Activated CD8-positive, alpha-beta memory T cell treated with anti-CD3 and anti-CD28 coated beads, Interleukin-2, amount 50 U/mL, for 4 hours (primary cell): ENCODE results near the gene BLOC1S6.

Experiments used
- DNase-seq: peaks from one replicate; pipeline ENCODE4 v3.0.0-alpha.2; 2020

BLOC1S6 gene

DNA sequence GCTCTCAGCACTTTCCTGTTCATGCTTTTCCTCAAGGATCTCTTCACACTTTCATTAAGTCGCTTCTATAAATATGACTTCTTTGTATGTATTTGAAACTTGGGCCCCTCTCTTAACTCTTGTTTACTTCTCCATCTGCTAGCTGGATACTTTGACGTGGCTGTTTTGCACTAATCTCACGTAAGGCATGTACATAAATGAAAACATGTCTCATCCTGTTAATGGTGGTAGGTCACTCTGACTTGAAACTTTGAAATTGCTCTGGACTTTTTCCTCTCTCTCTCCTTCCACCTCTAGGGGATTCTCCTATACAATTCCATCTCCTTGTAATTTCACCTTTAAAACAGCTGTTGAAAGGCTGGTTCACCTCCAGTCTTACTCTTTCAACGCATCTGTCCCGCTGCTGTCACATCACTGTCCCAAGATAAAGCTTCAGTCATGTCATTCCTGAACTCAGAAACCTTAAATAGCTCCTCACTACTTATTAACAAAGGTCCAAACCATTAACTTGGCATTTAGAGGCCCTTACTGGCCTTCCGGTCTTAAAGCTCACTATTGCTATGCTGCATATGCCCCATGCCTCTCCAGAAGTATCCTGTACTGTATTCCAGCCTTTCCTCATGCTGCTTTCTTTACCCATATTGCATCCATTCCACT, 1.2 kb downstream of the BLOC1S6 start:
- DNase-seq, result no peak

DNA sequence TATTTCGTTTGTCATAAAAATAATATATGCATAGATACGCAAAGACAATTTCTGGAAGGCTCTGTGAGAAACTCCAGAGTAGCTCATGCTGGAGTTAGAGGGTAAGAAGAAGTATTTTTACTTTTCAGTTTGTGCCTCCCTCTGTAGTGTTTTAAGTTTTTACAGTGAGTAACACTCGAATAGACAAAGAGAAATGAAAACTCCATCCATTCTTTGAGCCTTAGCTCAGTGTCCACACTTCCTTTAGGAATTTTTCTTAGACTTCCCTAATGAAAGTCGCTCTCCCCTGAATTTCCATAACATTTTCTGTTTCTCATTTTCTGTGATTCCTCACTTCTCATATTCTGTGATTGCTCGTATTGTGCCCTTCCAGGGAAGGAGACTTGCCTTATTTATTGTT, 2.1 kb downstream of the BLOC1S6 start:
- DNase-seq, result no peak

DNA sequence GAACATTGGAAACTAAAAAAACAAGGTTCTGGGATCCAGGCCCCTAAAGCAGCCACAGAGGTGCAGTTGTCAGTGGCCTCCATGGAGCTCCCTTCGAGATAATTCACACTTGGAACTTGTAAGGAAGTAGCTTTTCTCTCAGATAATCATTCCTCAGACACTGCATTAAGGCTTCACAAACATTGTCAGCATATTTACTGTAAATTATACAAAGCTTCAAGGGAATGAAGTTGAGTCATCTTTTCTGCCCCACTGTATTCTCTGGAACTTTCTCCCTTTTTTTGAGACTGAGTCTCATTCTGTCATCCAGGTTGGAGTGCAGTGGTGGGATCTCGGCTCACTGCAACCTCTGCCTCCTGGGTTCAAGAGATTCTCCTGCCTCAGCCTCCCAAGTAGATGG, 7.1 kb downstream of the BLOC1S6 start:
- no peak for DNase-seq

DNA sequence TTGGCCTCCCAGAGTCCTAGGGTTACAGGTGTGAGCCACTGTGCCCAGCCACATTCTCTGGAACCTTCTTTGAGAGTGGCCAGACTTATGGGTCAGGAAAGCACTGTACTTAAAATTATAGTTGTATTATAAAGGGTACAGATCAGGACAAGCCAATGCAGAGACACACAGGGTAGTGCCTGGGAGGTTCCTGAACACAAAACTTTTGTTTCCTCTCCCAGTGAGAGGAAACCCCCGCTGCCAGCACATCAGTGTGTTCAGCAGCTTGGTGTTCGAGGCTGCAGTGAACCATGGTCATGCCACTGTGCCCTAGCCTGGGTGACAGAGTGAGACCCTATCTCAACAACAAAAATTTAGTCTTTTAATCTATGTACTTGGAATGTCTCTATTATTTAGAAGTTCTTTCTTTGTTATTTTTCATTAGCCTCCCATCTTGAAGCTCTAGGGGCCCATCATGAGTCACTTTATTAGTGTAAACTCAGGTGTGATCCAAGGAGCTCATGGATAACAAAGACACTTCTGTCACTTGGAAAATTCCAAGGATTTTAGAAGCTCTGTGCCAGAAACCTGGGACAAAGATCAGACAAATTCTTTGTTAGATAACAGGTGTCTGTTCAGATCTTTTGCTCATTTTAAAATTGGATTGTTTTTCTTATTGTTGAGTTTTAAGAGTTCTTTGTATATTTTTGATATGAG, 7.8 kb downstream of the BLOC1S6 start:
- no peak for DNase-seq

DNA sequence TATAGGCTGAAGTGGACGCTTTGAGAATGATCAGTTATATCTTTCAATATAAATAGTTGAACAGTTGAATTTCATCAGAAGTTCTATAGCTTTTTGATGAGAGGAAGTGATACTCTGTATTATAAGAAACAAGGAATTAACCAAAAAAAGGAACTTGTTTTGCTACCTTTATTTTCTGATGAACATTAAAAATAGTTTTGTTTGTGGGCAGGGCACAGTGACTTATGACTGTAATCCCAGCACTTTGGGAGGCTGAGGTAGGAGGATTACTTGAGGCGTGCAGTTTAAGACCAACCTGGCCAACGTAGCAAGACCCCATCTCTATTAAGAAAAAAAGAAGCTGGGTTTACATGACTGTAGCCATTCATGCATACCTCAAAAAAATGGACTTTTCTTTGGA, 16.7 kb downstream of the BLOC1S6 start:
- DNase-seq, result no peak

DNA sequence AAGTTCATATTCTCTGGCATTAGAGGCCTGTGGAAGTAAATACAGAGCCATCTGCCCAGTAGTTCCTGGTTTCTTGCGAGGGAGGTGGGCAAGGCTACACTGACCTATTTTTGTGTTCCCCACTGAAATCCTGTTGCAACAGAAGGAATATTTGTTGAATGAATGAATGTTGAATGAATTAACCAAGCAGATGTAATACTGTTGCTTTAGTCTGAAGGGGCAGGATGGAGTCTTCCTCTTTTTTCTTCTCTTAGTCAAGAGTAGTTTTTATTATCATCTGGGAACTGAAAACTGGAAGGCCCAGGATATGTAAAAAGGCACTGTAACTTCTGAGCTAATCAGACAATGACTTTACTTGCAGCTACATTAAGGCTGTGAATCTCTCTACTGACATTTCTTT, 17.1 kb downstream of the BLOC1S6 start:
- DNase-seq, result no peak

DNA sequence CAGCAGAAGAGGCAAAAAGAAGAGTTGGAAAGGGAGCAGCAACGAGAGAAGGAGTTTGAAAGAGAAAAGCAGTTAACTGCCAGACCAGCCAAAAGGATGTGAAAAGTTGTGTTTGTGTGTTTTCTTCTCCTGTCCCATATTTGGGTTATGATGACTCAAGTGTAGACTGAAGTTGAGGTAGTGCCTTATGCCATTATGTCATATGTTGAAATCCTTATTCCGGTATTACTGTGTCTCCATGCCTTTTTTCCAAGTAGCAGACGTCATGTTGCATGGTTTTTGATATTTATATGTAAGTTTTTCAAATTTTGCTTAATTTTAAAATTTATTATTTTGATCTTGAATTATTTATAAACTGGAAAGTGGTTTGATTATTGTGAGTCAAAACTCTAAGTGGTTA, 19.2 kb downstream of the BLOC1S6 start:
- no peak for DNase-seq

DNA sequence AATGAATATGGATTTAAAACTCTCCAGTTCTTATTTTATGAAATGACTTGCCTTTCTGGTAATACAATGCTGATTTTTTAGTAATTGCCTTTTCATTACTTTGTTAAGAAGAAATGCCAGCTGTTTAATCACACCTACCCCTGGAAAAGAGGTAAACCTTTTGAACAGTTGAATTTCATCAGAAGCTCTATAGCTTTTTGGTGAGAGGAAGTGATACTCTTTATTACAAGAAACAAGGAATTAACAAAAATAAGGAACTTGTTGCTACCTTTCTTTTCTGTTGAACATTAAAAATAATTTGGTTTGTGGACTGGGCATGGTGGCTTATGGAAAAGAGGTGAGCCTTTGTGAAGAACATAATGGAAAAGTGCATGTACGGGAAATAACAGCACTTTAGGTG, 19.7 kb downstream of the BLOC1S6 start:
- no peak for DNase-seq

DNA sequence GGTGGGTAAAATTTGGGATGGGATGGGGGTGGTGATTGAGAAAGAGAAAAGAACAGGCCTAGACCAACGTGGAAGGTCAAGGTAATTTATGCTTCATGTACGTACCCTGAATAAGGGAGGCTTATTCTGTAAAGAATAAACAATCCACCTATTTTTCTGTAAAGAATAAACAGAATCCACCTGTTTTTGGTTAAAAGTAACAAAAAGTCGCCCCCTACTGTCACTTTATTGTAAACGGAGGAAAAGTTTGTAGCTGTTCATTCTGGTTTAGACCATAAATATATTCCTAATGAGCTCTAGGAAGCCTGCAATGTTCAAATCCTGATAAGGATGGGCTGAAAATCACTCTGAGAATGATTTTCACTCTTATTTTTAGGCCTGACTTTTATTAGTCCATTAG, 24.1 kb downstream of the BLOC1S6 start:
- DNase-seq, result no peak

DNA sequence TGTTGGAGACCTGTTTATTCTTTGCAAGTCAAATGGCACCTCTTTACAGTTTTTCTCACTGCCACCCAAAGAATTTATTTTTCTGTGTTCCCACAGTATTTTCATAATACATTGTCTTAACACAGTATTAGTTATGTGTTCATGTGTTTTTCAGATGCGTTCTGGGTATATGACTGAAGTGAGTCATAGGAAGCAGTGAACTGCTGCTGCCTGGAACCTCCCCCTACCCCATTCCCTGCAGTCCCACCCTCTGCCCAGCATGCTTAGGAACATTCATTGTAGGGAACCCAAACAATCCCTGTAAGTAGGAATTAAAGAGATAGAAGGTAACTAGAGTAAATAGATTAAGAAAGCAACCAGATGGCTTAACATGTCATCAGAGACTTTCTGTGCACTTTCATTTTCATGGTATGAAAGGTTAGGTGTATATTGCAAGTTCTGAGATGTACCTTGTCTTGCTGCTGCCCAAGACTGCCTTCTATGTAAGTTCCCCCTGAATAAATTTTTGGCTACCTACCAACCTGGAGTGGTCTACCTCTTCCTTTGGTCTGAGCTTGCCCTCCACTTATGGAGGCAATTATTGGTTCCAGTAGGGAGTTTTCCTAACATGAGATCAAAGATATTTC, 25.7 kb downstream of the BLOC1S6 start:
- DNase-seq, result no peak

DNA sequence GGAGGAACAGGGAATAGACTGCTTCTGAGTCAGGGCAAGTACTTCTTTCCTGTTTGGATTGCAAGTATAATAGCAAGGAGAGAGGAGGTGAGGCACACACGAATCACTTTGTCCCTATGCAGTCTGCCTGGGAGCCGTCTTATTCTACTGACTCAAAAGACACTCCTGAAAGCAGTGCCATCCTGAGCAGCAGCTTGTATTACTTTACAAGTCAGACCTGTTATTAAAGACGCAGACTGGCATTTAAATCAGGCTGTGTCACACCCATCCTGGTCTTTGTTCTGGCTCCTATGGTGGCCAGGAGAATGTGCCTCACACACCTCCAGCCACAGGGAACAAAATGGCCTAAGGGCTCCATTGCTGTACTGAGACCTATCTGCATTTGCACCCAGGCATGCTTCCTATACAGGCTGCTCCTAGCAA, 29.7 kb downstream of the BLOC1S6 start:
- DNase-seq, result no peak

DNA sequence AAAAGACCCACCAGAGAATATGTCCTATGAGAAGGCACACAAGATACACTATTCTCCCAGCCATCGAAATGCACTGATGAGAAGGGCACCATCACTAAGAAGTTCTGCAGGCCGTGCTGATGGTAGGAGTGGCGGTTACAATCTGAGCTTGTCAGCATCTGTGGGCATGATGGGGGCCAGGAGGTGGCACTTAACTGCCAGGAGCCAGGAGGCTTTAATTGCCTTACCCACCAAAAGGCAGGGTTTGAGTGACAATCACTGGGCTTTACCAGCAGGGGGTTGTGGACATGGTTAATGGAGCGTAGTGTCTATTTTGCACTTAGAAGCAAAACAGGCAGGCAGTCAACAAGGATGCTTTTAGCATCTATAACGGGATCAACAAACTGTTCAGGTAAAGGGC, 31.6 kb downstream of the BLOC1S6 start:
- DNase-seq, result no peak

DNA sequence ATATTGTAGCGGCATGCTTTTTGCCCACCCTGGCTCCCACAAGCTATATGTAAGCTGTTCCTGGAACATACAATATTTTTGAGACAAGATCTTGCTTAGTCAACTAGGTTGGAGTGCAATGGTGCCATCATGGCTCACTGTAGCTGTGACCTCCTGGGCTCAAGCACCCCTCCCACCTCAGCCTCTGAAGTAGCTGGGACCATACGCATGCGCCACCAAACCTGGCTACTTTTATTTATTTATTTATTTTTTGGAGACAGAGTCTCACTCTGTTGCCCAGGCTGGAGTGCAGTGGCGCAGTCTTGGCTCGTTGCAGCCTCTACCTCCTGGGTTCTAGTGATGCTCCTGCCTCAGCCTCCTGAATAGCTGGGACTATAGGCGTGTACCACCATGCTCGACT, 41.0 kb downstream of the BLOC1S6 start:
- no peak for DNase-seq

DNA sequence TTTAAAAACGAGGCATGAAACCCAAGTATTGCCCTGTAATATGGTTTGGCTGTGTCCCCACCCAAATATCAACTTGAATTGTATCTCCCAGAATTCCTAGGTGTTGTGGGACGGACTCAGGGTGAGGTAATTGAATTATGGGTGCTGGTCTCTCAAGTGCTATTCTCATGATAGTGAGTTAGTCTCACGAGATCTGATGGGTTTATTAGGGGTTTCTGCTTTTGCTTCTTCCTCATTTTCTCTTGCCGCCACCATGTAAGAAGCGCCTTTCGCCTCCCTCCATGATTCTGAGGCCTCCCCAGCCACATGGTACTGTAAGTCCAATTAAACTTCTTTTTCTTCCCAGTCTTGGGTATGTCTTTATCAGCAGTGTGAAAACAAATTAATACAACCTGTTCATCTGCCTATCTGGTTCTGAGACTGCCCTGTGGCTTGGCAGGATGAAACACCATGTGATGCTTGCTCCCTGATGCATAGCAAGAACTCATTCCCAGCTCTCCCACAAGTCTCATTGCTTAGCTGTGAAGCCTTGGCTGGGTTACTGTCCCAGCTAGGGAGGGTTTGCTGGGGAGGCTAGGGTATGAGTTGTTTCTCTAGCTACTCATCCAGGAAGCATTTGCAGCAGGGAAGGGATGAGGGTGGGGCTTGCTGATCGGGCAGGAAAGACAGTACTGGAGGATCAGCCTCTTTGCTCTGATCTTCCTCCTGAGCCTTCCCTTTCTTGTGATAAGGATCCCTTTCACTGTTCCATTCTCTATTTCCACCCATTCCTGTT, 43.9 kb downstream of the BLOC1S6 start:
- DNase-seq, result no peak

DNA sequence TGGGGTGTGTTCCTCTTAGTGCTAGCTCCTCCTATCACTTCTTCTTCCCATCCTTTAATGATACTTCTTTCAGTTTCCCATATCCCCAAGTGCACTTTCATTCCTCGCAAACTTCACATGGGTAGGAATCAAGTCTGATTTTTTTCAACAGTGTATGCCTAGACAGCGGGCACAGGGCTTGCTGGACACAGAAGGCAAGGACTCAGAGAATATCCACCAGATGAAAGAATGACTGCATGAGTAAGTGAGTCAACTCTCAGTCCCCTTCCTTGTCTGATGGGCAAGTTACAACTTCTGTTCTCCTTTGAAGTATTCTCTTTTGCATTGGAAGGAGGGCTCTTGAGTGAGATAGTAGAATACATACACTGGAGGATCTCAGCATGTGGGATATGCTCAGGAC, 44.6 kb downstream of the BLOC1S6 start:
- no peak for DNase-seq

DNA sequence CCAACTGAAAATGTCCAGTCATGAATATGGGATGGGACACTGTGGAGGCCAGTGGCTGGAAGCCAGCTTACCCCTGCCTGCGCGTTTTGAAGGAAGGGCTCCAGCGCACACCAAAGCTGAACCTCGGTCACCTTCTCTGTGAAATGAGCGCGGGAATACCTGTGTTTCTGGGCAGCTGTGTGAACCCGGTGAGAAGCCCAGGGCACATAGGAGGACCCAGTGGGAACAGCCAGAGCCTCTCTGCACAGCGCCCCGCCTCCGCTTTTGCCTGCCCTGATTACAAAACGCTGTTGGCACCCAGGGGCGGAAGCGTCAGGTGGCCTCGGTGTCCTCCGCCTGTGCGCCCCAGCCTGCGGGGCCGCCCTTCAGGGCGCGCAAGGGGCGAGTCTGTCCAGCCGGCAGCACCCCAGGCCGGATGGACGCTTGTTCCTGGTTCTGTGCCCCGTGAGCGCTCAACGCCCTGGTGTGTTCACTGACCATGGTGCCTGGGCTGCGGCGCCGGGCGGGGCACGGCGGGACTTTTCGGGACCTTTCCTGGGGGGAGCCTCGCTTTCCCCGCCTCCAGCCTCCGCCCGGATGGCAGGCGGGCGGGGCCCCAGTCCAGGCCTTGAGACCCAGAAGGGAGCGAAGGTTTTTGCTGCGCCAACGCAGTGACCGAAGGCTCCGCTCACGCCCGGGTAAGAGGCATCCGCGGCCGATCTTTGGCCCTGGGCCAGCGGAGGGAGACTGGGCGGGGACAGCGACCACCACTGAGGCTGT, 47.4 kb downstream of the BLOC1S6 start, which contains the start of gene SQOR:
Gene SQOR (plus strand): TSS at position 598 of the 759 bp plus-strand sequence. CDS start 23,895 bp downstream, outside the sequence.
- DNase-seq, result peak; percentile 60

DNA sequence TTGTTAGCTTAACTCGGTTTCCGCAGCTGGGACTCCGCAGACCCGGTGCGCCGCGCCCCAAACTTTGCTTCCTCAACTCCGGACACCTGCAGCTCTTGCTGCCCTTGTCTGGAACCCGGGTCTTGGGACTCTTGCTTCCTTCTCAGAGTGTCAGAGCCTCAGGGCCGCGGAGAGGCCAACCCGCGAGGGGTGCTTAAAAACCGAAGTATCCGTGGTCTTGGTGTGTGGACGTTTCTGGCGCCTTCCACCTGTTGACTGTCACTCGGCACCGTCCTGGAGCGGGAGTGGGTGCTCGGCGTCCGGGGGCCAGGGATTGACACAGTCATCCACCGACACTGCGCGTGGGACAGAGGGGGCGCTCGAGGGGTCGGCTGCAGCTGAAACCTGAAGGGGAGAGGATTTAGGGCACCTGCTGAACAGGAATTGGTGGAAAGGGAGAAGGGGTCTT, 48.0 kb downstream of the BLOC1S6 start:
- DNase-seq, result peak; percentile 71

DNA sequence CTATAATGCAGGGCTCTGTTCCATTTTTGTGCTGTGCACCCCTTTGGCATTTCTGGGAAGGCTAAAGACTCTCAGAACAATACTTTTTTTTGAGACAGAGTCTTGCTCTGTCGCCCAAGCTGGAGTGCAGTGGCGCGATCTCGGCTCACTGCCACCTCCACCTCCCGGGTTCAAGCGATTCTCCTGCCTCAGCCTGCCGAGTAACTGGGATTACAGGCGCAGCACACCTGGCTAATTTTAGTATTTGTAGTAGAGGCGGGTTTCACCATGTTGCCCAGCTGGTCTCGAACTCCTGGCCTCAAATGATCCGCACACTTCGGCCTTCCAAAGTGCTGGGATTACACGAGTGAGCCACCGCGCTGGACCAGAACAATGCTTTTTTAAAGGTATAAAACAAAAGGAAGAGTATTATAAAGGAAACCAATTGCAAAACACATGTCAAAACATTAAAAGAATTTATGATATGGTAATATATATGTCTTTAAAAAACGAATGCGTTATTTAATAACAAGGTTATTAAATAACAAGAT, 48.6 kb downstream of the BLOC1S6 start:
- no peak for DNase-seq

DNA sequence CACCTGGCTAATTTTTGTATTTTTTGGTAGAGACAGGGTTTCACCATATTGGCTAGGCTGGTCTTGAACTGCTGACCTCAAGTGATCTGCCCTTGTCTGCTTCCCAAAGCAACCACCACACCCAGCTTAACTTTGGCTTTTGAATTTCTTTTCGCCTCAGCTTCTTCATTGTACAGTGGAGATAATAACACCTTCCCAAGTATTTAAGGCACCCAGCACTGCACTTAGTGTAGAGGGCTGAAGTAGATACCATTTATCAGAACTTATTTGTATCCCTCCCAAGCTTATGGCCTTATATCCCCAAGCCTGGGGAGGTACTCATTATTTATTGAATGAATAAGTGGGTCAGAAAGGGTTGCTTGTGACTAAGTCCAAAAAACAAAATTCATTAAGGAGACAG, 50.0 kb downstream of the BLOC1S6 start:
- DNase-seq, result no peak

DNA sequence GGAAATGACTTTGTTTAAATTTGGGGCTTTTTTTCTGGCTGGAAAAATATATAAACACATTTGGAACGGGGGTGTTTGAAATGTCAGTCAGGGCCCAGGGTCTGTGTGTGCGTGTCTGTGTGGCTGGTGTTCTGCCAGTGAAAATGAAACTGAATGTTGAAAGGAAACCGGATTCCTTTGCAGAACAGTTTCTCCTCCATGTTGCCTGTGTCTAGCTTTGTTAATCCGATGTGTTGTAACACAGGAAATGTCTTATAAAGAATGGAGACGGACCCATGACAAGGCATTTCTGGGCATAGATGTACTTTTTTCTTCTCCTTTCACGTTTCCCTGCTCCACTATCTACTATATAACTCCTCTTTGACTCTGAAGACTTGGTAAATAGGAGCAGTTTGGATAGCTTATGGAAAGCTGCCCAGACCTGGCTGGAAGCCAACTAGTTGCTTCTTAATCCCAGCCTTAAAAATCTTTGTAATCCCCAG, 50.4 kb downstream of the BLOC1S6 start:
- peak; percentile 36 for DNase-seq

DNA sequence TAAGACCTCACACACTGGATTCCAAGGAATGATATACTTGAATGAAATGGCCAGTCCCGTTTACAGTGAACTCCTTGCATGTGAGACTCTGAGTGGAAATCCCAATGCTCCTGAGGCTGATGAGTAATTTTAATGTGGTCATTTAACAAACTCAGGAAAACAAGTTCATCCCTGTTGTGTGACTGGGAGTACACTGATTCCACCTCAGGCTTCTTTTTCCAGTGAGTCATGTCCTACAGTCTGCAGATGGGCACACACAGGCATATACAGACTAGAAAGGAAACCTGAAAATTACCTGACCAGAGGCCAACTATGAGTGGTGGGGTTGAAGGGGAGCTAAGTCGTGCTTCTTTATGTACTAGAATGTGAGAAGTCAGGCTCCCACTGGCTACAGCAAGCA, 53.4 kb downstream of the BLOC1S6 start:
- DNase-seq, result no peak

DNA sequence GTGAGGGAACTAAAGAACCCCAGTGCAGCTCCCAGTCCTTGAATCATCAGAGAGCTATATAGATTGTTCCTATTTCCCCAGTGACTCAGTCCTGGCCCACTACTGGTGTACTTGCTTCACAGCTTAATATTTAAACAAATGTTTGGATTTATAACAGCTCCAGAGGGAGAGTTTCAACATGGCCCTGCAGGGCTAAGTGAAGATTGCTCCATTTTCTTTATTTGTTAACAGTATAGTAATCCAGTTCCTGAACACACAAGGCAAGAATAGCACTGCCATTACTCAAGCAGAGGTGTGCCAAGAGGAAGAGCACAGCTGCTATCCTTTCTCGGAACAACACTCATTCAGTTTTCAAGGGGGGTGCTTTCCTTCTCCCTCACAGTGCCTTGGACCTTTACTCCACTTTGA, 54.2 kb downstream of the BLOC1S6 start:
- no peak for DNase-seq
